HG03108 (cell line): ENCODE results near the gene RBFOX2.
"Not testable (repeated sequence)": the region's sequence is repeated elsewhere in the genome, so short reads cannot be mapped to it uniquely, and the experiment has no call there.

Experiments
- ATAC-seq: cut with Tn5 transposase; IDR thresholded peaks from one replicate; pipeline ENCODE4 v1.9.1; 2021; ENCODE audit warnings: moderate library complexity; ENCODE audit not compliant: unreplicated experiment

The RBFOX2 gene

GRCh38 chr22:35721960-35722359 is 306.7 kb downstream of the RBFOX2 start:
- no peak for ATAC-seq

- ATAC-seq: no peak
Observed at GRCh38 chr22:35719212-35719875, 309.3 kb downstream of the RBFOX2 start.

- ATAC-seq: no peak
Observed at GRCh38 chr22:35717572-35717971, 311.1 kb downstream of the RBFOX2 start, which contains the start of gene APOL5. Gene APOL5, plus strand, starts transcription at chr22:35717872. Its CDS starts 0 bp downstream, at chr22:35717872.

- no peak for ATAC-seq
Observed at GRCh38 chr22:35712672-35713071, 316.0 kb downstream of the RBFOX2 start.

GRCh38 chr22:35711336-35711735 is 317.3 kb downstream of the RBFOX2 start:
- no peak for ATAC-seq

- no peak for ATAC-seq
Observed at GRCh38 chr22:35708917-35709316, 319.7 kb downstream of the RBFOX2 start.

- no peak for ATAC-seq
Observed at GRCh38 chr22:35708453-35708852, 320.2 kb downstream of the RBFOX2 start.

- no peak for ATAC-seq
Observed at GRCh38 chr22:35705141-35705540, 323.5 kb downstream of the RBFOX2 start.

- no peak for ATAC-seq
Observed at GRCh38 chr22:35703861-35704584, 324.6 kb downstream of the RBFOX2 start.

- ATAC-seq: not testable (repeated sequence)
Observed at GRCh38 chr22:35699852-35700251, 328.8 kb downstream of the RBFOX2 start.

- no peak for ATAC-seq
Observed at GRCh38 chr22:35697142-35697541, 331.5 kb downstream of the RBFOX2 start.

- no peak for ATAC-seq
Observed at GRCh38 chr22:35695202-35695601, 333.4 kb downstream of the RBFOX2 start.

GRCh38 chr22:35690001-35690400 is 338.6 kb downstream of the RBFOX2 start:
- no peak for ATAC-seq

- ATAC-seq: no peak
Observed at GRCh38 chr22:35688913-35689675, 339.5 kb downstream of the RBFOX2 start.
